Upper lobe of right lung (tissue), 1 donor: ENCODE data around the gene SCP2. TPM values are rescaled to one million over a fixed set of nuclear protein-coding genes. Genes with fewer than 3 reads are reported as not detected.

Experiments
- ATAC-seq: fragments of 200-7000 bp; cut with Tn5 transposase; one replicate; pipeline ENCODE4 v1.9.1; 2020; ENCODE audit warnings: mild to moderate bottlenecking, moderate library complexity
- DNase-seq: peaks from one replicate; pipeline ENCODE4 v3.0.0-alpha.2; 2020
- H3K27ac ChIP-seq: fragments of 200-600 bp; one replicate; pipeline ENCODE4 v1.8.0; 2022
- H3K27me3 ChIP-seq: fragments of 200-600 bp; one replicate; pipeline ENCODE4 v1.8.0; 2022; ENCODE audit warnings: mild to moderate bottlenecking
- H3K36me3 ChIP-seq: fragments of 200-600 bp; one replicate; pipeline ENCODE4 v1.8.0; 2022
- H3K4me1 ChIP-seq: fragments of 200-600 bp; one replicate; pipeline ENCODE4 v1.8.0; 2022
- H3K4me3 ChIP-seq: fragments of 200-600 bp; one replicate; pipeline ENCODE4 v1.8.0; 2022; ENCODE audit warnings: mild to moderate bottlenecking
- H3K9me3 ChIP-seq: fragments of 200-600 bp; one replicate; pipeline ENCODE4 v1.8.0; 2022
- CTCF ChIP-seq: fragments of 200-600 bp; IDR thresholded peaks from one replicate; pipeline ENCODE4 v1.8.0; 2022; ENCODE audit warnings: antibody characterized with exemption
- intact Hi-C: fragments of 100-400 bp; cut with DNase I; formaldehyde crosslinking; loops from one replicate; pipeline ENCODE4 v1.11.0; 2022
- total RNA-seq: library from RNA; stranded (reverse); fragmentation: NEBNext Ultra II Directional; extraction: Animal tissue kit (Norgen Biotek cat#: 25700); gene quantifications from one replicate; pipeline ENCODE4 v1.2.1, GENCODE V29; 2021
- donor health status: DM: no; HTN: yes; CAD: no; lungs with severe emphysema.

Gene SCP2
- total RNA-seq, 1 donor from 2014 or later: 140 TPM

GRCh38 chr1:53088616-53089300 lies 161.7 kb downstream of the SCP2 start:
- H3K27me3 ChIP-seq: no peaks in the 10 kb centered on the region
- no peak overlapping the region for H3K4me3 ChIP-seq
- no peaks in the 10 kb centered on the region for H3K9me3 ChIP-seq
- ATAC-seq: no peak
- DNase-seq: no peak
- intact Hi-C loops: no loop called here
- no peaks in the 10 kb centered on the region for H3K36me3 ChIP-seq
- H3K27ac ChIP-seq: no peak overlapping the region
- TF ChIP-seq CTCF: no peak
- H3K4me1 ChIP-seq: peaks cover 10% of the 10 kb centered on the region

GRCh38 chr1:53089478-53090226 lies 162.6 kb downstream of the SCP2 start:
- DNase-seq (no peak), ATAC-seq (no peak)
- intact Hi-C loops: no loop called here
- no peaks in the 10 kb centered on the region for H3K27me3 ChIP-seq
- TF ChIP-seq CTCF: no peak
- peaks cover 10% of the 10 kb centered on the region for H3K4me1 ChIP-seq
- H3K27ac ChIP-seq: no peak overlapping the region
- H3K36me3 ChIP-seq: no peaks in the 10 kb centered on the region
- H3K9me3 ChIP-seq: no peaks in the 10 kb centered on the region
- H3K4me3 ChIP-seq: no peak overlapping the region

GRCh38 chr1:53090227-53091147 lies 163.4 kb downstream of the SCP2 start:
- peak; percentile 79 for DNase-seq
- H3K4me1 ChIP-seq: peaks cover 10% of the 10 kb centered on the region
- H3K4me3 ChIP-seq: no peak overlapping the region
- no peak overlapping the region for H3K27ac ChIP-seq
- no peaks in the 10 kb centered on the region for H3K36me3 ChIP-seq
- H3K9me3 ChIP-seq: no peaks in the 10 kb centered on the region
- intact Hi-C loops: no loop called here
- TF ChIP-seq CTCF: no peak
- peak; percentile 68 for ATAC-seq
- H3K27me3 ChIP-seq: no peaks in the 10 kb centered on the region

- no peaks in the 10 kb centered on the region for H3K36me3 ChIP-seq
- no peak overlapping the region for H3K4me3 ChIP-seq
- no peaks in the 10 kb centered on the region for H3K27me3 ChIP-seq
- intact Hi-C loops: no loop called here
- DNase-seq (peak; percentile 76), ATAC-seq (peak; percentile 55)
- H3K9me3 ChIP-seq: no peaks in the 10 kb centered on the region
- no peak for TF ChIP-seq CTCF
- H3K4me1 ChIP-seq: peaks cover 10% of the 10 kb centered on the region
- H3K27ac ChIP-seq: no peak overlapping the region
Measured at GRCh38 chr1:53091841-53092645, 165.0 kb downstream of the SCP2 start.
